PC-3 (cell line): ENCODE data around the gene RAI1.

Source experiments
- EZH2phosphoT487 ChIP-seq: fragments of 300-600 bp; sonication (generic); IDR thresholded peaks from 2 replicates; pipeline ENCODE4 v1.6.1; 2018; ENCODE audit warnings: mild to moderate bottlenecking, antibody characterized with exemption, low read length, borderline replicate concordance
- TF ChIP-seq, protein P1 (sequence below): fragments of 300-600 bp; sonication (generic); conservative IDR thresholded peaks from 2 replicates; pipeline ENCODE4 v1.5.1; 2017; ENCODE audit warnings: antibody characterized with exemption, low read depth, mild to moderate bottlenecking, low read length

DNA sequence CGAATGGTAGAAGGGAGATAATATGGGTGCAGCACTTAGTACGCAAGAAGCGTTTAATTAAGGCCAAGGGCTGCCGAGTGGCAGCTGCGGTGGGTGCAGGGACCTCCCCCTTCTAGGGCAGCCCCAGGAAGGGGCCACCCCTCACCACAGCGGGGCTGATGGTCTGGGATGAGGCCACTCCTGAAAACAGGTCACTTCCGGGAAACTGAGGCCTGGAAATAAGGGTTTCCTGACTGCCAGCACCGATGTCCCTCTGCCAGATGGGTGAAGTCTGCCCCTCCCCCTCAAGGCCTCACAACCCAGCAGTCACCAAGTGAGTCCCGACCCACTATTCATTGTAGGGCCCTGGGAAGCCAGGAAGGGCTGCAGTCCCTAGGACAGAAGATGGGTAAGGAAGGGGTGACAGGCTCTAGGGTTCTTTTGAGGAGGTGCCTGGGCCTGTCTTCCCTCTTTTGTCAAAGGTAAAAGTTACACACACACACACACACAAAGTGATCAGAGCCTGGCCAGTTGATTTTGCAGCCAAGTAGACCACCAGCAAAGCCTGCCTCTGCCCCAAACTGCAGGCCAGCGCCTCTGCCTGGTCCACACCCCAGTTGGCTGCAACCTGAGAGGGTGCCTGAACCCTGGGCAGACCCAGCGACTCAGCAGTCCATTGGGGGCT is 143.0 kb downstream of the RAI1 start:
- TF ChIP-seq, protein P1, sequence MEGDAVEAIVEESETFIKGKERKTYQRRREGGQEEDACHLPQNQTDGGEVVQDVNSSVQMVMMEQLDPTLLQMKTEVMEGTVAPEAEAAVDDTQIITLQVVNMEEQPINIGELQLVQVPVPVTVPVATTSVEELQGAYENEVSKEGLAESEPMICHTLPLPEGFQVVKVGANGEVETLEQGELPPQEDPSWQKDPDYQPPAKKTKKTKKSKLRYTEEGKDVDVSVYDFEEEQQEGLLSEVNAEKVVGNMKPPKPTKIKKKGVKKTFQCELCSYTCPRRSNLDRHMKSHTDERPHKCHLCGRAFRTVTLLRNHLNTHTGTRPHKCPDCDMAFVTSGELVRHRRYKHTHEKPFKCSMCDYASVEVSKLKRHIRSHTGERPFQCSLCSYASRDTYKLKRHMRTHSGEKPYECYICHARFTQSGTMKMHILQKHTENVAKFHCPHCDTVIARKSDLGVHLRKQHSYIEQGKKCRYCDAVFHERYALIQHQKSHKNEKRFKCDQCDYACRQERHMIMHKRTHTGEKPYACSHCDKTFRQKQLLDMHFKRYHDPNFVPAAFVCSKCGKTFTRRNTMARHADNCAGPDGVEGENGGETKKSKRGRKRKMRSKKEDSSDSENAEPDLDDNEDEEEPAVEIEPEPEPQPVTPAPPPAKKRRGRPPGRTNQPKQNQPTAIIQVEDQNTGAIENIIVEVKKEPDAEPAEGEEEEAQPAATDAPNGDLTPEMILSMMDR: no peak
- no peak for TF ChIP-seq EZH2phosphoT487
